NCI-H82 treated with DMSO at 0.1 percent for 48 hours (cell line): ENCODE results near the gene FPGS.

ENCODE experiments used
- DNase-seq: peaks from one replicate; lab custom pipeline; 2025; ENCODE audit not compliant: unreplicated experiment; lab: John Stamatoyannopoulos, UW

Gene FPGS

GRCh38 chr9:127856729-127857116 lies 54.0 kb downstream of the FPGS start:
- no peak for DNase-seq

- DNase-seq: no peak
Observed at GRCh38 chr9:127857278-127857677, 54.6 kb downstream of the FPGS start.

GRCh38 chr9:127858041-127858512 lies 55.4 kb downstream of the FPGS start:
- peak; percentile 58 for DNase-seq

- no peak for DNase-seq
Observed at GRCh38 chr9:127860260-127860659, 57.6 kb downstream of the FPGS start.

GRCh38 chr9:127860779-127861178 lies 58.1 kb downstream of the FPGS start:
- no peak for DNase-seq

GRCh38 chr9:127862075-127863011 lies 59.7 kb downstream of the FPGS start:
- DNase-seq: no peak

- no peak for DNase-seq
Observed at GRCh38 chr9:127863191-127863621, 60.5 kb downstream of the FPGS start.
